Upper lobe of right lung (tissue), 1 donor: ENCODE data around the gene PLCH2. TPM values are rescaled to one million over a fixed set of nuclear protein-coding genes. Genes with fewer than 3 reads are reported as not detected.

Experiments used
- ATAC-seq: fragments of 200-7000 bp; cut with Tn5 transposase; one replicate; pipeline ENCODE4 v1.9.1; 2020; ENCODE audit warnings: mild to moderate bottlenecking, moderate library complexity
- DNase-seq: peaks from one replicate; pipeline ENCODE4 v3.0.0-alpha.2; 2020
- H3K27ac ChIP-seq: fragments of 200-600 bp; one replicate; pipeline ENCODE4 v1.8.0; 2022
- H3K27me3 ChIP-seq: fragments of 200-600 bp; one replicate; pipeline ENCODE4 v1.8.0; 2022; ENCODE audit warnings: mild to moderate bottlenecking
- H3K36me3 ChIP-seq: fragments of 200-600 bp; one replicate; pipeline ENCODE4 v1.8.0; 2022
- H3K4me1 ChIP-seq: fragments of 200-600 bp; one replicate; pipeline ENCODE4 v1.8.0; 2022
- H3K4me3 ChIP-seq: fragments of 200-600 bp; one replicate; pipeline ENCODE4 v1.8.0; 2022; ENCODE audit warnings: mild to moderate bottlenecking
- H3K9me3 ChIP-seq: fragments of 200-600 bp; one replicate; pipeline ENCODE4 v1.8.0; 2022
- intact Hi-C: fragments of 100-400 bp; cut with DNase I; formaldehyde crosslinking; loops from one replicate; pipeline ENCODE4 v1.11.0; 2022
- total RNA-seq: library from RNA; stranded (reverse); fragmentation: NEBNext Ultra II Directional; extraction: Animal tissue kit (Norgen Biotek cat#: 25700); gene quantifications from one replicate; pipeline ENCODE4 v1.2.1, GENCODE V29; 2021
- TF ChIP-seq, protein P1 (sequence below): fragments of 200-600 bp; IDR thresholded peaks from one replicate; pipeline ENCODE4 v1.8.0; 2022; ENCODE audit warnings: antibody characterized with exemption
- donor health status: DM: no; HTN: yes; CAD: no; lungs with severe emphysema.

The PLCH2 gene
- total RNA-seq, 1 donor from 2014 or later = 2.4 TPM

GRCh38 chr1:2501820-2502119 is 25.7 kb downstream of the PLCH2 start:
- Histone ChIP-seq H3K27ac (no peak overlapping the region), H3K27me3 (peaks cover 31% of the 10 kb centered on the region), H3K4me3 (no peak overlapping the region), H3K4me1 (no peaks in the 10 kb centered on the region), H3K36me3 (no peaks in the 10 kb centered on the region), H3K9me3 (no peaks in the 10 kb centered on the region)
- ATAC-seq (no peak), DNase-seq (no peak)
- TF ChIP-seq, protein P1, sequence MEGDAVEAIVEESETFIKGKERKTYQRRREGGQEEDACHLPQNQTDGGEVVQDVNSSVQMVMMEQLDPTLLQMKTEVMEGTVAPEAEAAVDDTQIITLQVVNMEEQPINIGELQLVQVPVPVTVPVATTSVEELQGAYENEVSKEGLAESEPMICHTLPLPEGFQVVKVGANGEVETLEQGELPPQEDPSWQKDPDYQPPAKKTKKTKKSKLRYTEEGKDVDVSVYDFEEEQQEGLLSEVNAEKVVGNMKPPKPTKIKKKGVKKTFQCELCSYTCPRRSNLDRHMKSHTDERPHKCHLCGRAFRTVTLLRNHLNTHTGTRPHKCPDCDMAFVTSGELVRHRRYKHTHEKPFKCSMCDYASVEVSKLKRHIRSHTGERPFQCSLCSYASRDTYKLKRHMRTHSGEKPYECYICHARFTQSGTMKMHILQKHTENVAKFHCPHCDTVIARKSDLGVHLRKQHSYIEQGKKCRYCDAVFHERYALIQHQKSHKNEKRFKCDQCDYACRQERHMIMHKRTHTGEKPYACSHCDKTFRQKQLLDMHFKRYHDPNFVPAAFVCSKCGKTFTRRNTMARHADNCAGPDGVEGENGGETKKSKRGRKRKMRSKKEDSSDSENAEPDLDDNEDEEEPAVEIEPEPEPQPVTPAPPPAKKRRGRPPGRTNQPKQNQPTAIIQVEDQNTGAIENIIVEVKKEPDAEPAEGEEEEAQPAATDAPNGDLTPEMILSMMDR = no peak
- intact Hi-C loops = no loop called here

GRCh38 chr1:2502210-2502609 is 26.1 kb downstream of the PLCH2 start:
- no peak overlapping the region for H3K27ac ChIP-seq
- no peak for DNase-seq
- no peak for ATAC-seq
- H3K9me3 ChIP-seq = no peaks in the 10 kb centered on the region
- H3K27me3 ChIP-seq = peaks cover 31% of the 10 kb centered on the region
- no peak overlapping the region for H3K4me3 ChIP-seq
- TF ChIP-seq, protein P1 = no peak
- H3K36me3 ChIP-seq = no peaks in the 10 kb centered on the region
- H3K4me1 ChIP-seq = no peaks in the 10 kb centered on the region
- intact Hi-C loops = no loop called here

- no peaks in the 10 kb centered on the region for H3K9me3 ChIP-seq
- no peak for ATAC-seq
- no peak overlapping the region for H3K4me3 ChIP-seq
- H3K36me3 ChIP-seq = no peaks in the 10 kb centered on the region
- TF ChIP-seq, protein P1 = no peak
- no peak for DNase-seq
- H3K4me1 ChIP-seq = no peaks in the 10 kb centered on the region
- H3K27me3 ChIP-seq = peaks cover 31% of the 10 kb centered on the region
- intact Hi-C loops = no loop called here
- H3K27ac ChIP-seq = no peak overlapping the region
These were observed 26.8 kb downstream of the PLCH2 start for GRCh38 chr1:2502661-2503553.

GRCh38 chr1:2503554-2504224 is 27.6 kb downstream of the PLCH2 start:
- no peak for DNase-seq
- H3K36me3 ChIP-seq = peaks cover 4% of the 10 kb centered on the region
- peaks cover 31% of the 10 kb centered on the region for H3K27me3 ChIP-seq
- no peak for ATAC-seq
- no peak overlapping the region for H3K4me3 ChIP-seq
- no peaks in the 10 kb centered on the region for H3K9me3 ChIP-seq
- H3K27ac ChIP-seq = no peak overlapping the region
- TF ChIP-seq, protein P1 = no peak
- no peaks in the 10 kb centered on the region for H3K4me1 ChIP-seq
- intact Hi-C loops = no loop called here

DNA sequence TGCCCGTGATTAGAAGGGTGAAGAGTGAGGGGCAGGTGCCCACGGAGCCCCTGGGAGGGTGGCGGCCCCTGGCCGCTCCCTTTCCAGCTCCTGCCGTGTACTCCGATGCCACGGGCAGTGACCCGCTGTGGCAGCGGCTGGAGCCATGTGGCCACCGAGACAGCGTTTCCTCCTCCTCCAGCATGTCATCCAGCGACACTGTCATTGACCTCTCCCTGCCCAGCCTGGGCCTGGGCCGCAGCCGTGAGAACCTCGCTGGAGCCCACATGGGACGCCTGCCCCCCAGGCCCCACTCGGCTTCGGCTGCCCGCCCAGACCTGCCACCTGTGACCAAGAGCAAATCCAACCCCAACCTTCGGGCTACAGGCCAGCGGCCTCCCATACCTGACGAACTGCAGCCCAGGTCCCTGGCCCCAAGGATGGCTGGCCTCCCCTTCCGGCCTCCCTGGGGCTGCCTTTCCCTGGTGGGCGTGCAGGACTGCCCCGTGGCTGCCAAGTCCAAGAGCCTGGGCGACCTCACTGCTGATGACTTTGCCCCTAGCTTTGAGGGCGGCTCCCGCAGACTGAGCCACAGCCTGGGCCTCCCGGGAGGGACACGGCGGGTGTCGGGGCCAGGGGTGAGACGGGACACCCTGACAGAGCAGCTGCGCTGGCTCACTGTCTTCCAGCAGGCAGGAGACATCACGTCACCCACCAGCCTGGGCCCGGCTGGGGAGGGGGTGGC is 28.3 kb downstream of the PLCH2 start:
- intact Hi-C loops = no loop called here
- Histone ChIP-seq H3K4me1 (no peaks in the 10 kb centered on the region), H3K27ac (no peak overlapping the region), H3K27me3 (peaks cover 29% of the 10 kb centered on the region), H3K36me3 (peaks cover 11% of the 10 kb centered on the region), H3K4me3 (no peak overlapping the region), H3K9me3 (no peaks in the 10 kb centered on the region)
- no peak for ATAC-seq
- TF ChIP-seq, protein P1 = no peak
- DNase-seq = no peak
